ENCODE measurements around the gene RPS6KL1.

RPS6KL1 gene

DNA sequence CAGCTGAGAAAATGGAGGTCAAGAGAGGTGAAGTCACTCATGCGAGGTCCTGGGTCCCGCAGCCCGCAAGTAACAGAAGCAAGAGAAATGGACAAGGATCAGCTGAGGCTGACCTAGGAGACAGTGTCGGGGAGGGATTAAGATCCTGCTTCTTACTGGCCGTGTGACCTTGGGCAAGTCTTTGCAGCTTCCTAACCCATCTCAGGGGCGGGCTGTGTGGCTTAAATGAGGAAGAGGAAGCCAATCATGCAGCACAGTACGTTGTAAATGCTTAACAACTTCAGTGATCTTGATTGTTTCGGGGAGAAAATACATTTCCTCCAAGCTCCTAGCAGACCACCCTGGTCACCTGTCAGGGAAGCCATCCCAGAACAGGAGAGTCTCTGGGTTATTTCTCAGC, 39.4 kb upstream of the RPS6KL1 start:
- H3K27ac ChIP-seq (ENCODE audit: low read length): no peak overlapping the region
- no peaks in the 10 kb centered on the region for H3K4me1 ChIP-seq (ENCODE audit: low read length)
- no peaks in the 10 kb centered on the region for H3K9me2 ChIP-seq (replicated peaks; ENCODE audit: insufficient read depth, low read length)
- TF ChIP-seq, protein P1, sequence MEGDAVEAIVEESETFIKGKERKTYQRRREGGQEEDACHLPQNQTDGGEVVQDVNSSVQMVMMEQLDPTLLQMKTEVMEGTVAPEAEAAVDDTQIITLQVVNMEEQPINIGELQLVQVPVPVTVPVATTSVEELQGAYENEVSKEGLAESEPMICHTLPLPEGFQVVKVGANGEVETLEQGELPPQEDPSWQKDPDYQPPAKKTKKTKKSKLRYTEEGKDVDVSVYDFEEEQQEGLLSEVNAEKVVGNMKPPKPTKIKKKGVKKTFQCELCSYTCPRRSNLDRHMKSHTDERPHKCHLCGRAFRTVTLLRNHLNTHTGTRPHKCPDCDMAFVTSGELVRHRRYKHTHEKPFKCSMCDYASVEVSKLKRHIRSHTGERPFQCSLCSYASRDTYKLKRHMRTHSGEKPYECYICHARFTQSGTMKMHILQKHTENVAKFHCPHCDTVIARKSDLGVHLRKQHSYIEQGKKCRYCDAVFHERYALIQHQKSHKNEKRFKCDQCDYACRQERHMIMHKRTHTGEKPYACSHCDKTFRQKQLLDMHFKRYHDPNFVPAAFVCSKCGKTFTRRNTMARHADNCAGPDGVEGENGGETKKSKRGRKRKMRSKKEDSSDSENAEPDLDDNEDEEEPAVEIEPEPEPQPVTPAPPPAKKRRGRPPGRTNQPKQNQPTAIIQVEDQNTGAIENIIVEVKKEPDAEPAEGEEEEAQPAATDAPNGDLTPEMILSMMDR (IDR thresholded peaks at IDR 0.05; ENCODE audit: low read length): no peak
- no peak for TF ChIP-seq EZH2phosphoT487 (IDR thresholded peaks at IDR 0.05; ENCODE audit: low read length)
- TF ChIP-seq EZH2 (optimal IDR thresholded peaks at IDR 0.05; ENCODE audit: low read depth, low read length): no peak
- no peak for DNase-seq
- no peak overlapping the region for H3K9ac ChIP-seq (ENCODE audit: low read length)
- H3F3A ChIP-seq (ENCODE audit: insufficient read depth, low read length): no peaks in the 10 kb centered on the region
- H3K36me3 ChIP-seq (replicated peaks; ENCODE audit: insufficient read depth, low read length): no peaks in the 10 kb centered on the region
- no peaks in the 10 kb centered on the region for H3K27me3 ChIP-seq (replicated peaks; ENCODE audit: insufficient read depth, low read length)
- H3K79me2 ChIP-seq (ENCODE audit: low read length): no peaks in the 10 kb centered on the region
- H4K20me1 ChIP-seq (ENCODE audit: insufficient read depth, low read length): no peaks in the 10 kb centered on the region
- H3K4me2 ChIP-seq (ENCODE audit: low read depth, low read length): no peak overlapping the region
- H3K9me3 ChIP-seq (replicated peaks; ENCODE audit: insufficient read depth, low read length): no peaks in the 10 kb centered on the region
- H2AFZ ChIP-seq (ENCODE audit: low read length): no peak overlapping the region
- H3K4me3 ChIP-seq (ENCODE audit: low read length): no peak overlapping the region

DNA sequence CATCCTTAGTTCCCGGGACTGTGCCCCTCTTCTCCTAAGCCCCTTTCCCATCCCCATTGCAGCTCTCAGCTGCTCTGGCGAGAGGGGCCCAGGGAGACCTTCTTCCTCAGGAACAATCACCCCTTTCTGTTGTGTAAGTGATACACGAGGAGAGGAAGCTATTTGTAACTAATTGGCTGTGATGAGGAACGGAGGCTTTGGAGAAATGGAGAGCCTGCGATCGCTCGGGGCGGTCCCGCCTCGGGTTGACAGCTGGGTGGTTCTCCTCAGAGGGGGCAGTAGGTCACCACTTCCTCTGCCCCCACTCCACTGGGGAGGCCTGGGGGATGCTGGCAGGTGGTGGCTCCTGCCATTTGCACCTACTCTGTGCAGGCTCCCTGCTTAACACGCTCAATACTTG, 39.0 kb upstream of the RPS6KL1 start:
- Histone ChIP-seq H3K36me3 (replicated peaks; ENCODE audit: insufficient read depth, low read length) (no peaks in the 10 kb centered on the region), H3K9ac (ENCODE audit: low read length) (no peak overlapping the region), H3K27me3 (replicated peaks; ENCODE audit: insufficient read depth, low read length) (no peaks in the 10 kb centered on the region), H2AFZ (ENCODE audit: low read length) (no peak overlapping the region), H3K27ac (ENCODE audit: low read length) (no peak overlapping the region), H4K20me1 (ENCODE audit: insufficient read depth, low read length) (no peaks in the 10 kb centered on the region), H3K9me2 (replicated peaks; ENCODE audit: insufficient read depth, low read length) (no peaks in the 10 kb centered on the region), H3K9me3 (replicated peaks; ENCODE audit: insufficient read depth, low read length) (no peaks in the 10 kb centered on the region), H3K4me2 (ENCODE audit: low read depth, low read length) (no peak overlapping the region), H3K79me2 (ENCODE audit: low read length) (no peaks in the 10 kb centered on the region), H3K4me1 (ENCODE audit: low read length) (no peaks in the 10 kb centered on the region), H3F3A (ENCODE audit: insufficient read depth, low read length) (no peaks in the 10 kb centered on the region), H3K4me3 (ENCODE audit: low read length) (no peak overlapping the region)
- no peak for DNase-seq
- TF ChIP-seq EZH2 (optimal IDR thresholded peaks at IDR 0.05; ENCODE audit: low read depth, low read length) (no peak), EZH2phosphoT487 (IDR thresholded peaks at IDR 0.05; ENCODE audit: low read length) (no peak)
- TF ChIP-seq, protein P1 (IDR thresholded peaks at IDR 0.05; ENCODE audit: low read length): no peak

DNA sequence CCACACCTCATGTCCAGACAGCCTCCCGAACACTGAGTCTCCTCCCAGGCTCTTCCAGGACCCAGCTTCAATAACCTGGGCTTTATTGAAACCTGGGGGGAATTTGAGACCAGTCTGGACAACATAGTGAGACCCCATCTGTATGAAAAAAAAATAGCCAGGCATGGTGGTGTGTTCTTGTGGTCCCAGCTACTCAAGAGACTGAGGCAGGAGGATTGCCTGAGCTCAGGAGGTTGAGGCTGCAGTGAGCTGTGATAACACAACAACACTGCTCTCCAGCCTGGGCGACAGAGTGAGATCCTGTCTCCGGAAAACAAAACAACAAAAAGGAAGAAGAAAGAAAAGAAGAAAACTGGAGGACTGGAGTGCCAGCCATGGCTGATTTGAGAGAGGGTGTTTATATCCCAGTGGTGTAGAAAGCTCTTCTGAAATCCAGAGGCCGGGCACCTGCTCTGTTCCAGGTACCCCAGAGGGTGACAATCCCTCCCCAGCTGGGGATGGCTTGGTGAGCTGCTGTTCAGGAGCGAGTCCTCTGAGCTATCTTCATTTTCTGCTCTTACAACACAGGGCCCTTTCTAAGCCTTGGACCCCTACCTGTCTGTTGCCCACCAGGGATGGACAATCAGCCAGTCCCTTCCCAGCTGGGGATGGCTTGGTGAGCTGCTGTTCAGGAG, 38.3 kb upstream of the RPS6KL1 start:
- no peaks in the 10 kb centered on the region for H3K36me3 ChIP-seq (replicated peaks; ENCODE audit: insufficient read depth, low read length)
- no peaks in the 10 kb centered on the region for H3F3A ChIP-seq (ENCODE audit: insufficient read depth, low read length)
- H3K4me1 ChIP-seq (ENCODE audit: low read length): no peaks in the 10 kb centered on the region
- H3K9ac ChIP-seq (ENCODE audit: low read length): no peak overlapping the region
- H3K27me3 ChIP-seq (replicated peaks; ENCODE audit: insufficient read depth, low read length): no peaks in the 10 kb centered on the region
- H2AFZ ChIP-seq (ENCODE audit: low read length): no peak overlapping the region
- DNase-seq: no peak
- no peaks in the 10 kb centered on the region for H3K79me2 ChIP-seq (ENCODE audit: low read length)
- no peaks in the 10 kb centered on the region for H3K9me2 ChIP-seq (replicated peaks; ENCODE audit: insufficient read depth, low read length)
- H3K9me3 ChIP-seq (replicated peaks; ENCODE audit: insufficient read depth, low read length): no peaks in the 10 kb centered on the region
- no peak overlapping the region for H3K4me3 ChIP-seq (ENCODE audit: low read length)
- H4K20me1 ChIP-seq (ENCODE audit: insufficient read depth, low read length): no peaks in the 10 kb centered on the region
- TF ChIP-seq, protein P1 (IDR thresholded peaks at IDR 0.05; ENCODE audit: low read length): no peak
- TF ChIP-seq EZH2 (optimal IDR thresholded peaks at IDR 0.05; ENCODE audit: low read depth, low read length) (no peak), EZH2phosphoT487 (IDR thresholded peaks at IDR 0.05; ENCODE audit: low read length) (no peak)
- H3K27ac ChIP-seq (ENCODE audit: low read length): no peak overlapping the region
- H3K4me2 ChIP-seq (ENCODE audit: low read depth, low read length): no peak overlapping the region
